GM13976 (cell line): ENCODE results near the gene IRF5.

ENCODE experiments used
- DNase-seq: peaks from one replicate; pipeline ENCODE4 v3.0.0; 2012; ENCODE audit warnings: low spot score
- CTCF ChIP-seq: IDR thresholded peaks from 2 replicates; pipeline ENCODE4 v1.5.1; 2012; ENCODE audit warnings: borderline replicate concordance, mild to moderate bottlenecking; ENCODE audit not compliant: insufficient read depth; ENCODE audit errors: extremely low read depth, missing control alignments, control extremely low read depth
- in situ Hi-C: fragments of 300-500 bp; cut with MboI; formaldehyde crosslinking; loops from one replicate; pipeline ENCODE4 v1.12.0; 2022; ENCODE audit warnings: low sequenced_read_pairs, mixed read lengths, inconsistent platforms; ENCODE audit not compliant: unreplicated experiment

Gene IRF5

GRCh38 chr7:128954830-128955802 lies 17.4 kb downstream of the IRF5 start:
- TF ChIP-seq CTCF = no peak
- DNase-seq = no peak
- in situ Hi-C loops = no loop called here

- DNase-seq = no peak
- in situ Hi-C loops = no loop called here
- no peak for TF ChIP-seq CTCF
Measured at GRCh38 chr7:128955981-128956380, 18.3 kb downstream of the IRF5 start.

GRCh38 chr7:128959296-128959695 lies 21.6 kb downstream of the IRF5 start:
- TF ChIP-seq CTCF = no peak
- DNase-seq = no peak
- in situ Hi-C loops = no loop called here

GRCh38 chr7:128961030-128961659 lies 23.4 kb downstream of the IRF5 start:
- in situ Hi-C loops = no loop called here
- DNase-seq = no peak
- no peak for TF ChIP-seq CTCF

- DNase-seq = no peak
- no peak for TF ChIP-seq CTCF
- in situ Hi-C loops = no loop called here
Measured at GRCh38 chr7:128962899-128963298, 25.2 kb downstream of the IRF5 start.

- in situ Hi-C loops = no loop called here
- peak; percentile 76 for DNase-seq
Measured at GRCh38 chr7:128963327-128963757, 25.6 kb downstream of the IRF5 start.

More at GRCh38 chr7:128963327-128963757, 25.6 kb downstream of the IRF5 start:
- no peak for TF ChIP-seq CTCF
